GM23338 (cell line): ENCODE results near the gene PSMB2. TPM values are rescaled to one million over a fixed set of nuclear protein-coding genes. Genes with fewer than 3 reads are reported as not detected.

Experiments used
- ATAC-seq: fragments of 200-7000 bp; cut with Tn5 transposase; 3 replicates; pipeline ENCODE4 v1.9.1; 2020
- DNase-seq: peaks from one replicate; pipeline ENCODE4 v3.0.0-alpha.2; 2015; ENCODE audit warnings: low spot score
- H2AFZ ChIP-seq: fragments of 200-600 bp; sonication (generic); 2 replicates; pipeline ENCODE4 v1.8.0; 2016; ENCODE audit warnings: antibody characterized with exemption, mild to moderate bottlenecking, moderate library complexity
- H3F3A ChIP-seq: fragments of 200-600 bp; sonication (generic); replicated peaks from 2 replicates; pipeline ENCODE4 v1.8.0; 2017; ENCODE audit warnings: antibody characterized with exemption, mixed run types, low read depth
- H3K27ac ChIP-seq: fragments of 200-600 bp; sonication (generic); 2 replicates; pipeline ENCODE4 v1.6.1; 2016; ENCODE audit warnings: low read depth
- H3K27me3 ChIP-seq: fragments of 200-600 bp; sonication (generic); 2 replicates; pipeline ENCODE4 v1.8.0; 2016; ENCODE audit warnings: mild to moderate bottlenecking, mixed run types, moderate library complexity; ENCODE audit not compliant: insufficient read depth
- H3K36me3 ChIP-seq: fragments of 200-600 bp; sonication (generic); 2 replicates; pipeline ENCODE4 v1.8.0; 2016; ENCODE audit warnings: mild to moderate bottlenecking; ENCODE audit not compliant: insufficient read depth
- H3K4me1 ChIP-seq: fragments of 200-600 bp; sonication (generic); 2 replicates; pipeline ENCODE4 v1.8.0; 2016; ENCODE audit warnings: mild to moderate bottlenecking, moderate library complexity; ENCODE audit not compliant: insufficient read depth
- H3K4me2 ChIP-seq: fragments of 200-600 bp; sonication (generic); 2 replicates; pipeline ENCODE4 v1.7.1; 2017; ENCODE audit warnings: mixed run types
- H3K4me3 ChIP-seq: fragments of 200-600 bp; sonication (generic); 2 replicates; pipeline ENCODE4 v1.6.1; 2016; ENCODE audit warnings: mixed run types
- H3K79me2 ChIP-seq: fragments of 200-600 bp; sonication (generic); replicated peaks from 2 replicates; pipeline ENCODE4 v1.8.0; 2017; ENCODE audit warnings: mild to moderate bottlenecking; ENCODE audit not compliant: insufficient read depth
- H3K9me2 ChIP-seq: fragments of 200-600 bp; sonication (generic); 2 replicates; pipeline ENCODE4 v1.8.0; 2017; ENCODE audit not compliant: insufficient read depth
- H4K20me1 ChIP-seq: fragments of 200-600 bp; sonication (generic); replicated peaks from 2 replicates; pipeline ENCODE4 v1.8.0; 2017; ENCODE audit warnings: mild to moderate bottlenecking; ENCODE audit not compliant: insufficient read depth
- H3K27ac Mint-ChIP-seq: 2 replicates; pipeline ENCODE4 v1.8.0; 2020; ENCODE audit warnings: inconsistent platforms, mild to moderate bottlenecking, moderate library complexity, mixed read lengths
- H3K27me3 Mint-ChIP-seq: 3 replicates; pipeline ENCODE4 v1.8.0; 2022; ENCODE audit warnings: low read depth, mild to moderate bottlenecking, moderate library complexity, mixed read lengths, inconsistent platforms; ENCODE audit not compliant: insufficient read depth, poor library complexity
- H3K36me3 Mint-ChIP-seq: 3 replicates; pipeline ENCODE4 v1.8.0; 2021; ENCODE audit warnings: low read depth, mild to moderate bottlenecking, inconsistent platforms, moderate library complexity, mixed read lengths
- H3K4me1 Mint-ChIP-seq: 3 replicates; pipeline ENCODE4 v1.8.0; 2020; ENCODE audit warnings: mild to moderate bottlenecking, inconsistent platforms, mixed read lengths
- H3K4me3 Mint-ChIP-seq: 3 replicates; pipeline ENCODE4 v1.8.0; 2021; ENCODE audit warnings: moderate library complexity, mild to moderate bottlenecking, inconsistent platforms, mixed read lengths
- H3K9me3 Mint-ChIP-seq: 3 replicates; pipeline ENCODE4 v1.8.0; 2020; ENCODE audit warnings: moderate library complexity, mild to moderate bottlenecking, inconsistent platforms, mixed read lengths
- CTCF ChIP-seq, 2 experiments: fragments of 200-600 bp in 1 of 2; sonication (generic) in 1 of 2; conservative IDR thresholded peaks; 2 replicates each; pipeline versions ENCODE4 v1.5.1 to v1.6.1; 2016 to 2017; ENCODE audit warnings: antibody characterized with exemption in 2 of 2, low read depth in 2 of 2, mild to moderate bottlenecking in 2 of 2, moderate library complexity in 1 of 2
- ETS1 ChIP-seq: IDR thresholded peaks from 2 replicates; pipeline ENCODE4 v1.6.1; 2016; ENCODE audit warnings: antibody characterized with exemption
- EZH2 ChIP-seq: fragments of 200-600 bp; sonication (generic); IDR thresholded peaks from one replicate; pipeline ENCODE4 v1.8.0; 2017; ENCODE audit warnings: antibody characterized with exemption, mild to moderate bottlenecking, low read depth; ENCODE audit not compliant: unreplicated experiment
- EZH2phosphoT487 ChIP-seq: fragments of 200-600 bp; sonication (generic); IDR thresholded peaks from one replicate; pipeline ENCODE4 v1.8.1; 2018; ENCODE audit warnings: antibody characterized with exemption; ENCODE audit not compliant: unreplicated experiment
- JUNB ChIP-seq: IDR thresholded peaks from one replicate; pipeline ENCODE4 v1.6.1; 2016; ENCODE audit warnings: antibody characterized with exemption; ENCODE audit not compliant: unreplicated experiment
- NANOG ChIP-seq: IDR thresholded peaks from 2 replicates; pipeline ENCODE4 v1.6.1; 2016; ENCODE audit warnings: antibody characterized with exemption, borderline replicate concordance
- POLR2AphosphoS5 ChIP-seq: IDR thresholded peaks from 2 replicates; pipeline ENCODE4 v1.6.1; 2016; ENCODE audit warnings: antibody characterized with exemption, low read depth
- REST ChIP-seq: IDR thresholded peaks from one replicate; pipeline ENCODE4 v1.6.1; 2018; ENCODE audit warnings: antibody characterized with exemption; ENCODE audit not compliant: unreplicated experiment
- STAT1 ChIP-seq: IDR thresholded peaks from one replicate; pipeline ENCODE4 v1.6.1; 2016; ENCODE audit warnings: antibody characterized with exemption; ENCODE audit not compliant: unreplicated experiment
- ZNF114 ChIP-seq: fragments of 250-450 bp; sonication (Bioruptor Pico); IDR thresholded peaks from 2 replicates; pipeline ENCODE4 v1.5.0; 2020; ENCODE audit warnings: mild to moderate bottlenecking, moderate library complexity
- ZNF331 ChIP-seq: fragments of 250-450 bp; sonication (Bioruptor Pico); IDR thresholded peaks from 2 replicates; pipeline ENCODE4 v1.5.0; 2020; ENCODE audit warnings: low read depth, mild to moderate bottlenecking, moderate library complexity
- ZNF462 ChIP-seq: fragments of 250-450 bp; sonication (Bioruptor Pico); IDR thresholded peaks from 2 replicates; pipeline ENCODE4 v1.5.0; 2020; ENCODE audit warnings: mild to moderate bottlenecking, moderate library complexity
- polyA plus RNA-seq: library from polyadenylated mRNA; unstranded; fragments of >200 nt; fragmentation: Nextera tagmentation; extraction: Ambion mirVana; gene quantifications from 2 replicates; pipeline ENCODE4 v1.2.1, GENCODE V29; 2016
- total RNA-seq: library from RNA; depleted of rRNA; stranded (reverse); fragments of >200 nt; shearing (Covaris generic); gene quantifications from 2 replicates; pipeline ENCODE4 v1.2.3, GENCODE V29; 2014

PSMB2 gene
- total and polyA plus RNA-seq, 2 experiments from 2014 or later, result 68.2 to 147 TPM

DNA sequence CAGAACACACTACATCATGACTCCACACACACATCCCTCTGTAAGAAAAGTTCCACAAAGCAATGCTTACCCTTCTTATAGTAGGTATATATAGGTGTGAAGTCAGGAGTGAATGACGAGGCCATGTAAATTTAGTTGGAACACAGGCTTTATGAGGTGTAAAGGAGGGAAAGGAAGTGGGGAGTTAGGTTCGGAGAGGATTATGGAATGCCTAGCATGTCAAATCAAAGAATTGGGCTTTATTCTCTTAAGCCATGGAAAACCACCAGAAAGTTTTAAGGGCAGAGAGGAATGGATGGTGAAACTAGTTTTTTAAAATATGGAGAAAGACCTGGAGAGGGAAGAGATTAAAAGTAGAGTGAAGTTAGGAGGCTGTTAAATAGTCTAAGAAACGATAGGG lies 41.9 kb downstream of the PSMB2 start:
- peaks cover 23% of the 10 kb centered on the region for H3K36me3 ChIP-seq
- Mint-ChIP-seq H3K27ac (no peak overlapping the region), H3K27me3 (no peaks in the 10 kb centered on the region)

More for the DNA sequence above, 41.9 kb downstream of the PSMB2 start:
- DNase-seq (no peak), ATAC-seq (no peak)
- Histone ChIP-seq H3K4me3 (no peak overlapping the region), H3K79me2 (no peaks in the 10 kb centered on the region), H4K20me1 (peaks cover 9% of the 10 kb centered on the region; the same call in 1 of the 2 replicates), H3F3A (peaks cover 8% of the 10 kb centered on the region; the same call in 1 of the 2 replicates), H2AFZ (no peak overlapping the region), H3K27me3 (no peaks in the 10 kb centered on the region), H3K4me2 (no peak overlapping the region), H3K27ac (peak overlapping the region; percentile 22; the same call in 1 of the 2 replicates), H3K9me2 (no peaks in the 10 kb centered on the region), H3K4me1 (no peaks in the 10 kb centered on the region)
- no peak overlapping the region for H3K4me3 Mint-ChIP-seq
- TF ChIP-seq NANOG (no peak), CTCF (conservative IDR thresholded peaks at IDR 0.05; ENCODE audit: low read depth in 2 of 2) (no peak), POLR2AphosphoS5 (no peak), EZH2 (no peak), STAT1 (no peak), ZNF114 (CRISPR knock-in tag) (no peak), ZNF331 (CRISPR knock-in tag) (no peak), JUNB (no peak), ZNF462 (CRISPR knock-in tag) (no peak), REST (no peak), EZH2phosphoT487 (no peak), ETS1 (no peak)
- no peaks in the 10 kb centered on the region for H3K4me1 Mint-ChIP-seq
- H3K36me3 Mint-ChIP-seq, result peaks cover 30% of the 10 kb centered on the region
- H3K9me3 Mint-ChIP-seq, result no peaks in the 10 kb centered on the region
